ENCODE results near the gene MME. TPM values are rescaled to one million over a fixed set of nuclear protein-coding genes. Genes with fewer than 3 reads are reported as not detected.

The MME gene
- total and polyA plus RNA-seq, 10 of the 15 experiments (the other 5 are each of a cell fraction or from before 2014, with no cell fraction given), result under 0.01 to 0.23 (median 0.09) TPM; not detected in 3

DNA sequence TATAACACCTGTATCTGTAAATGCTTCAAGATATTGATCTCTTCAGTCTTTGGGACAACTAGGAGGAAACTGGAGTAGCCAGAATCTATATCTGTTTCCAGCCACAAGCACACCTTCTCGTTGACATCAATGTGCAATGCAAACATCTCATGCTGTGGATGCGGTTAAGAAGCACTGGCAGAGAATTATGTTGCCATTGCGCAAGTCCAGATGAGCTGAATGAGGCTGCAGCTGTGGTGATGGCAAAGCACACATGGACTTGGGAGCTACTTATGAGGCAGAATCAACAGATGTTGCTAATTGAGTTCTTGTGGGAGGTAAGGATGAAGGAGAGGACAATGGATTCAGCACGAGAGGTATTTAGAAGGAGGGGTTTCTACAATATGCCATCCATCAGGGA, 122.5 kb downstream of the MME start:
- no peak overlapping the region for H3K9ac ChIP-seq (ENCODE audit: control insufficient read depth, insufficient read depth, low read length)
- H3K27me3 ChIP-seq (replicated peaks in 1 of 2; ENCODE audit: control insufficient read depth in 2 of 2, insufficient read depth in 2 of 2, low read length in 1 of 2), result no peaks in the 10 kb centered on the region
- no peak for FAIRE-seq
- in situ Hi-C loops (cut with MboI), result no loop called here
- 24% methylated on average over 4 of the region's 4 CpGs for WGBS (ENCODE audit: insufficient coverage, insufficient replicate concordance, low lambda C conversion rate, missing lambda C conversion rate)
- ChIA-PET CTCF (no interaction called here), POLR2A (no interaction called here), RAD21 (ENCODE audit: unreplicated experiment) (no interaction called here), SMC1A (ENCODE audit: uncharacterized antibody, unreplicated experiment) (no interaction called here)
- no peaks in the 10 kb centered on the region for H3K4me1 ChIP-seq (ENCODE audit: control insufficient read depth, insufficient read depth, low read length)
- no peak overlapping the region for H3K27ac ChIP-seq (ENCODE audit: control insufficient read depth, insufficient read depth)
- no peak overlapping the region for H3K4me3 ChIP-seq
- H3K36me3 ChIP-seq (ENCODE audit: control insufficient read depth in 2 of 2, insufficient read depth in 2 of 2, low read length in 1 of 2), result no peaks in the 10 kb centered on the region
- H2AFZ ChIP-seq (ENCODE audit: control insufficient read depth, low read depth, low read length), result no peak overlapping the region
- no peak overlapping the region for H3K4me2 ChIP-seq (ENCODE audit: control insufficient read depth, insufficient read depth)
- no peak for ATAC-seq
- intact Hi-C loops (cut with micrococcal nuclease; ENCODE audit: unreplicated experiment), result no loop called here
- BruUV-seq (replicated peaks), result no TSS peak
- H3K9me3 ChIP-seq (replicated peaks; ENCODE audit: control insufficient read depth, insufficient read depth, low read length), result no peaks in the 10 kb centered on the region
- TF ChIP-seq, protein P1, sequence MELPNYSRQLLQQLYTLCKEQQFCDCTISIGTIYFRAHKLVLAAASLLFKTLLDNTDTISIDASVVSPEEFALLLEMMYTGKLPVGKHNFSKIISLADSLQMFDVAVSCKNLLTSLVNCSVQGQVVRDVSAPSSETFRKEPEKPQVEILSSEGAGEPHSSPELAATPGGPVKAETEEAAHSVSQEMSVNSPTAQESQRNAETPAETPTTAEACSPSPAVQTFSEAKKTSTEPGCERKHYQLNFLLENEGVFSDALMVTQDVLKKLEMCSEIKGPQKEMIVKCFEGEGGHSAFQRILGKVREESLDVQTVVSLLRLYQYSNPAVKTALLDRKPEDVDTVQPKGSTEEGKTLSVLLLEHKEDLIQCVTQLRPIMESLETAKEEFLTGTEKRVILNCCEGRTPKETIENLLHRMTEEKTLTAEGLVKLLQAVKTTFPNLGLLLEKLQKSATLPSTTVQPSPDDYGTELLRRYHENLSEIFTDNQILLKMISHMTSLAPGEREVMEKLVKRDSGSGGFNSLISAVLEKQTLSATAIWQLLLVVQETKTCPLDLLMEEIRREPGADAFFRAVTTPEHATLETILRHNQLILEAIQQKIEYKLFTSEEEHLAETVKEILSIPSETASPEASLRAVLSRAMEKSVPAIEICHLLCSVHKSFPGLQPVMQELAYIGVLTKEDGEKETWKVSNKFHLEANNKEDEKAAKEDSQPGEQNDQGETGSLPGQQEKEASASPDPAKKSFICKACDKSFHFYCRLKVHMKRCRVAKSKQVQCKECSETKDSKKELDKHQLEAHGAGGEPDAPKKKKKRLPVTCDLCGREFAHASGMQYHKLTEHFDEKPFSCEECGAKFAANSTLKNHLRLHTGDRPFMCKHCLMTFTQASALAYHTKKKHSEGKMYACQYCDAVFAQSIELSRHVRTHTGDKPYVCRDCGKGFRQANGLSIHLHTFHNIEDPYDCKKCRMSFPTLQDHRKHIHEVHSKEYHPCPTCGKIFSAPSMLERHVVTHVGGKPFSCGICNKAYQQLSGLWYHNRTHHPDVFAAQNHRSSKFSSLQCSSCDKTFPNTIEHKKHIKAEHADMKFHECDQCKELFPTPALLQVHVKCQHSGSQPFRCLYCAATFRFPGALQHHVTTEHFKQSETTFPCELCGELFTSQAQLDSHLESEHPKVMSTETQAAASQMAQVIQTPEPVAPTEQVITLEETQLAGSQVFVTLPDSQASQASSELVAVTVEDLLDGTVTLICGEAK (IDR thresholded peaks at IDR 0.05; ENCODE audit: borderline replicate concordance), result no peak
- TF ChIP-seq LARP7 (IDR thresholded peaks at IDR 0.05) (no peak), CBFB (IDR thresholded peaks at IDR 0.05; ENCODE audit: low read depth) (no peak), KDM1A (IDR thresholded peaks at IDR 0.05; ENCODE audit: borderline replicate concordance) (no peak), ZBED1 (IDR thresholded peaks at IDR 0.05; ENCODE audit: borderline replicate concordance) (no peak), BCL11A (IDR thresholded peaks at IDR 0.05; ENCODE audit: low read depth, low read length) (no peak), SUPT20H (IDR thresholded peaks at IDR 0.05; ENCODE audit: borderline replicate concordance, control insufficient read depth, low read depth, low read length) (no peak), MYB (IDR thresholded peaks at IDR 0.05; ENCODE audit: borderline replicate concordance, low read depth, low read length) (no peak), RB1 (IDR thresholded peaks at IDR 0.05; ENCODE audit: borderline replicate concordance) (no peak), SIN3A (IDR thresholded peaks at IDR 0.05; ENCODE audit: low read depth, low read length) (no peak)
- TF ChIP-seq, protein P2, sequence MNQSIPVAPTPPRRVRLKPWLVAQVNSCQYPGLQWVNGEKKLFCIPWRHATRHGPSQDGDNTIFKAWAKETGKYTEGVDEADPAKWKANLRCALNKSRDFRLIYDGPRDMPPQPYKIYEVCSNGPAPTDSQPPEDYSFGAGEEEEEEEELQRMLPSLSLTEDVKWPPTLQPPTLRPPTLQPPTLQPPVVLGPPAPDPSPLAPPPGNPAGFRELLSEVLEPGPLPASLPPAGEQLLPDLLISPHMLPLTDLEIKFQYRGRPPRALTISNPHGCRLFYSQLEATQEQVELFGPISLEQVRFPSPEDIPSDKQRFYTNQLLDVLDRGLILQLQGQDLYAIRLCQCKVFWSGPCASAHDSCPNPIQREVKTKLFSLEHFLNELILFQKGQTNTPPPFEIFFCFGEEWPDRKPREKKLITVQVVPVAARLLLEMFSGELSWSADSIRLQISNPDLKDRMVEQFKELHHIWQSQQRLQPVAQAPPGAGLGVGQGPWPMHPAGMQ (IDR thresholded peaks at IDR 0.05; ENCODE audit: borderline replicate concordance), result no peak
- TF ChIP-seq, protein P3, sequence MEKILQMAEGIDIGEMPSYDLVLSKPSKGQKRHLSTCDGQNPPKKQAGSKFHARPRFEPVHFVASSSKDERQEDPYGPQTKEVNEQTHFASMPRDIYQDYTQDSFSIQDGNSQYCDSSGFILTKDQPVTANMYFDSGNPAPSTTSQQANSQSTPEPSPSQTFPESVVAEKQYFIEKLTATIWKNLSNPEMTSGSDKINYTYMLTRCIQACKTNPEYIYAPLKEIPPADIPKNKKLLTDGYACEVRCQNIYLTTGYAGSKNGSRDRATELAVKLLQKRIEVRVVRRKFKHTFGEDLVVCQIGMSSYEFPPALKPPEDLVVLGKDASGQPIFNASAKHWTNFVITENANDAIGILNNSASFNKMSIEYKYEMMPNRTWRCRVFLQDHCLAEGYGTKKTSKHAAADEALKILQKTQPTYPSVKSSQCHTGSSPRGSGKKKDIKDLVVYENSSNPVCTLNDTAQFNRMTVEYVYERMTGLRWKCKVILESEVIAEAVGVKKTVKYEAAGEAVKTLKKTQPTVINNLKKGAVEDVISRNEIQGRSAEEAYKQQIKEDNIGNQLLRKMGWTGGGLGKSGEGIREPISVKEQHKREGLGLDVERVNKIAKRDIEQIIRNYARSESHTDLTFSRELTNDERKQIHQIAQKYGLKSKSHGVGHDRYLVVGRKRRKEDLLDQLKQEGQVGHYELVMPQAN (conservative IDR thresholded peaks at IDR 0.05), result no peak
- no peak for DNase-seq (ENCODE audit: low read depth, low spot score)
- no peaks in the 10 kb centered on the region for H4K20me1 ChIP-seq (ENCODE audit: control insufficient read depth, insufficient read depth)
- no peaks in the 10 kb centered on the region for H3K79me2 ChIP-seq (ENCODE audit: control insufficient read depth, insufficient read depth, low read length)

All from GM12878 (cell line).